HG02885 (cell line): ENCODE measurements around the gene RNF213.

ENCODE experiments used
- ATAC-seq: cut with Tn5 transposase; IDR thresholded peaks from one replicate; pipeline ENCODE4 v1.9.1; 2021; ENCODE audit warnings: mild to moderate bottlenecking; ENCODE audit not compliant: unreplicated experiment, poor library complexity

RNF213 gene

DNA sequence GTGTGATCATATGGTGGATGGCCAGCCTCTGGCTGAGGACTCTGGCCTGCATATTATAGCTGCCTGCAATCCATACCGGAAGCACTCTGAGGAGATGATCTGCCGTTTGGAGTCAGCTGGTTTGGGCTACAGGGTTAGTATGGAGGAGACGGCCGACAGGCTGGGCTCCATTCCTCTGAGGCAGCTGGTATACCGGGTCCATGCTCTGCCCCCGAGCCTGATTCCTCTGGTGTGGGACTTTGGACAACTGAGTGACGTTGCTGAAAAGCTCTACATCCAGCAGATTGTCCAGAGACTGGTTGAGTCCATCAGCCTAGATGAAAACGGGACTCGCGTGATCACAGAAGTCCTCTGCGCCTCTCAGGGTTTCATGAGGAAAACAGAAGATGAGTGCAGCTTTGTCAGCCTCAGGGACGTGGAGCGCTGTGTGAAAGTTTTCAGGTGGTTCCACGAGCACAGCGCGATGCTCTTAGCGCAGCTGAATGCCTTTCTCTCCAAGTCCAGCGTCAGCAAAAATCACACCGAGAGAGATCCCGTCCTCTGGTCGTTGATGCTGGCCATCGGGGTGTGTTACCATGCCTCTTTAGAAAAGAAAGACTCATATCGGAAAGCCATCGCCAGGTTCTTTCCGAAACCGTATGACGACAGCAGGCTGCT is 85.3 kb downstream of the RNF213 start:
- no peak for ATAC-seq

DNA sequence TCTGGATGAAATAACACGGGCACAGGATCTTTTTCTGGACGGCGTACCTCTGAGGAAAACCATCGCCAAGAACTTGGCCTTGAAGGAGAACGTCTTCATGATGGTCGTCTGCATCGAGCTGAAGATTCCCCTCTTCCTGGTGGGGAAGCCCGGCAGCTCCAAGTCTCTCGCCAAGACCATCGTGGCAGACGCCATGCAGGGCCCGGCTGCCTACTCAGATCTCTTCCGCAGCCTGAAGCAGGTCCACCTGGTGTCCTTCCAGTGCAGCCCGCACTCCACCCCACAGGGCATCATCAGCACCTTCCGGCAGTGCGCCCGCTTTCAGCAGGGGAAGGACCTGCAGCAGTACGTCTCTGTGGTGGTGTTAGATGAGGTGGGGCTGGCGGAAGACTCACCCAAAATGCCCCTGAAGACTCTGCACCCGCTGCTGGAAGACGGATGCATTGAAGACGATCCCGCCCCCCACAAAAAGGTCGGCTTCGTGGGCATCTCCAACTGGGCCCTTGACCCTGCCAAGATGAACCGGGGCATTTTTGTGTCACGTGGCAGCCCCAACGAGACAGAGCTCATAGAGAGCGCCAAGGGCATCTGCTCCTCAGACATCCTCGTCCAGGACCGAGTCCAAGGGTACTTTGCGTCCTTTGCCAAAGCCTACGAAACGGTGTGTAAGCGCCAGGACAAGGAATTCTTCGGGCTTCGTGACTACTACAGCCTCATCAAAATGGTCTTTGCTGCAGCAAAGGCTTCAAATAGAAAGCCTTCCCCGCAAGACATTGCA is 86.0 kb downstream of the RNF213 start:
- ATAC-seq, result no peak

GRCh38 chr17:80347536-80347935 is 86.9 kb downstream of the RNF213 start:
- no peak for ATAC-seq

DNA sequence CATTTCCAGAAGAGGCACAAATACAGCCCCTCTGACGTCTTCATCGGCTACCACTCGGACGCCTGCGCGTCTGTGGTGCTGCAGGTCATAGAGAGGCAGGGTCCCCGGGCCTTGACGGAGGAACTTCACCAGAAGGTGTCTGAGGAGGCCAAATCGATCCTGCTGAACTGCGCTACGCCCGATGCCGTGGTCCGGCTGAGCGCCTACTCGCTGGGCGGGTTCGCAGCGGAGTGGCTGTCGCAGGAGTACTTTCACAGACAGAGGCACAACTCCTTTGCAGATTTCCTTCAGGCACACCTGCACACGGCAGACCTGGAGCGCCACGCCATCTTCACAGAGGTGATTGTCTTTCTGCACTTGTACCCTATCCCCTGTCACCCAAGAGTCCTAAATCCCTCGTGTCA is 87.3 kb downstream of the RNF213 start:
- ATAC-seq, result no peak

DNA sequence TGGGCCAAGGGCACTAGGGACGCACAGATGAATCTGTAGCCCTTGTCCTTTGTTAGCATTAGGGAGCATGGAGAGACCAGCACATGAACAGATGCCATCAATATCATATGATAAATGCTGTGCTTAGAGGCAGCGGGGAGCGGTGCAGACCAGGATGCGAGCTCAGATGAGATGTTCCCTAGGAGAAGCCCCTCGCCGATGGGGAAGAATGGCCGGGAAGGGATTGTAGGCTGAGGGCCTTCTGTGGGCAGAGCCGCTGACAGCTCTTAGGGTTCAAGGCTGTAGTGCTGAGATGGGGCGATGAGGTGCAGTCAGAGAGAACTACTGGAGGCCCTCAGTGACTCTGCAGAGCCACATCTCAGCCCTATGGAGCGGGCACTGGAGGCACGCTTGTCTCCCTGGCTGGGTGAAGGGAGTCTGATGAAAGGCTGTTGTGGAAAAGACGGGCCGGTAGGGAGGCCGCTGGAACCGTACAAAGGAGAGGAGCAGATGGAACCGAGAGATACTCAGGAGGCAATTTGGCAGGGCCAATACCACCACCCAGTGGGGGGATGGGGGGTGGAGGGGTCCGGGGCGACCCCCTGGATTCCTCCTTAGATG is 88.0 kb downstream of the RNF213 start:
- no peak for ATAC-seq

GRCh38 chr17:80349151-80349651 is 88.5 kb downstream of the RNF213 start:
- ATAC-seq, result no peak

DNA sequence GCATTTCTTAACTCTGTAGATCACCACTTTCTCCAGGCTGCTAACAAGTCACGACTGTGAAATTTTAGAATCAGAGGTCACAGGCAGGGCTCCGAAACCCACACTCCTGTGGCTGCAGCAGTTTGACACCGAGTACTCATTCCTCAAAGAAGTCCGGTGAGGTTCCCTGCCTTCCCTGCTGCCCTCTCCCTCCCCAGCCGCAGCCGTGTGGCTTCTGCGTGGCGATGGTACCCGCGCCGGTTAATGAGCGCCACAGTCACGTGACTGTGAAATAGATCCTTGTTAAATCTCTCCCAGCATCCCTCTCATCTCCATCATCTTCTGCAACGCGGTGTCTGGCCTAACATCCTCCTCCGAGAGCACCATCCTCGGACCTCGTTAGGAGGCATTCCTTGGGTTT is 89.1 kb downstream of the RNF213 start:
- ATAC-seq, result no peak

DNA sequence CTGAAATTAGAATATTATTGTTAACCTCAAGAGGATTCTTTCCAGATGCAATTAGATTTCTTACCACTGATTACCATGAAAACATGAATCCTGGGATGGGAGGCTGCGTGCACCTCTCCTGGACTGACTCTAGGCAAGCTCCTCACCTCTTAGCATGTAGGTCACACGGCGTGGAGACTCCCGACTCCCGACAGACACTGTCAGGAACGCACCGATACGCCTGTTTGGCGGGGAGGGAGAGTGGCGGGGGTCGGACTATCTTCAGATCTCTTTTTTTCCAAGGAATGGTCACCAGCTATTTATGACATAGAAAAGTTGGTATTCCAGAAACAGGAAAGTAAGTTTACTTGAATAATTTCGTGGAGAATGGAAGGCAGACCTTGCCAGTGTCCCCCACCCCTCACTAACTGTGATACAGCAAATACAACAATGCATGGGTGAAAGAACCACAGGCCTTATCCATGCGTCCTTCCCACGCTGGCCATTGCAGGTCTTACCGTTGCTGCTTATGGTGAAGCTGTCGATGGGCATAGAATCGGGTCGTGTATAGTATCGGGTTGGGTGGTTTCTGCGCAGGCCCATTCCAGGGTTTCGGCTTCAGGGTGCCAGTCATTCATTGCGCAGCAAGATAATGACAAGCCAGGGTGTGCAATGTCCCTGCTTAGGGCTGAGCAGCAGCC is 91.7 kb downstream of the RNF213 start:
- ATAC-seq, result no peak

- ATAC-seq, result no peak
Measured at GRCh38 chr17:80352991-80353665, 92.5 kb downstream of the RNF213 start.

GRCh38 chr17:80353718-80354275 is 93.1 kb downstream of the RNF213 start:
- ATAC-seq, result no peak

DNA sequence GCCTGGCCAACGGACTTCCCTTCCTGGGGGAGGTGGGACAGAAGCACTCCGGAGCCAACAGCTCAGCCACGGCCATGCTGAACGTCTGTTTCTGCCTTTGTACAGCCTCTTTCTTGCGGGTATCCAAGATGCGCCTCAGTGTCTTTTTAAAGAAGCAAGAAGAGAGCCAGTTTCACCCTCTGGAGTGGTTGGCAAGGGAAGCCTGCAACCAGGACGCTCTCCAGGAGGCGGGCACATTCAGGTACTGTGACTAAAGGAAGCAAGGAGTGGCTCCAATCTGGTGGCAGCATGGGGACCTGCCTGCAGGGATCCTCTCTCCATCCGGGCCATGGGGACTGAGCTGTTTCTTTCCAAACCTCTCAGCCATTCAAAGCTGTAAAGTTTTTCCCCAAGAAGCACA is 93.7 kb downstream of the RNF213 start:
- ATAC-seq, result no peak

DNA sequence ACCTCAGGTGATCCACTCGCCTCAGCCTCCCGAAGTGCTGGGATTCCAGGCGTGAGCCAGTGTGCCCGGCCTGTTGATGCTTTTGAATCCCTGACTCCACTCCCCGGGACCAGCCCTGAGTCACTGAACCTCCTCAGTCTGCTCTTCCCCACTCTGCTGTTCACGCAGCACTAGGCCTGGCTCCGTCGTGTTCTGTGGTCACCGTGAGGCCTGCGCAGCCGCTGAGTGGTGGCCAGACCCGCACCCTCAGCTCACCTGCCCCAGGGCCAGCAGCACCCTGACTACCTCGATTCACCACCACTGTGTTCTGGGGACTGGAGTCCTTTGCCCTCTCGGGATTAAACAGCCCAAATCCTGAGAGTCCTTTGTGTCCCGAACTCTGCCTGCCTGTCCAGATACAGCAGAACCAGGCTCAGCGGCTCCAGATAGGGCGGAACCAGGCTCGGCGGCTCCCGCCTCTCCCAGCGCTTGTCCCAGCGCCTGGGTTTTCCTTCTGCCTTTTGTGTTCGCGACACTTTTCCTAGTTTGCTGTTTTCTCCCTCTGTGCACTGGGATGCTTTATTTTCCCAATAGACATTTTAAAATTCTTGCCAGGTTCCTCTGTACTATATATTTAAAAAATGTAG is 95.7 kb downstream of the RNF213 start:
- ATAC-seq, result no peak

- ATAC-seq, result no peak
Measured at GRCh38 chr17:80358131-80358530, 97.5 kb downstream of the RNF213 start.

DNA sequence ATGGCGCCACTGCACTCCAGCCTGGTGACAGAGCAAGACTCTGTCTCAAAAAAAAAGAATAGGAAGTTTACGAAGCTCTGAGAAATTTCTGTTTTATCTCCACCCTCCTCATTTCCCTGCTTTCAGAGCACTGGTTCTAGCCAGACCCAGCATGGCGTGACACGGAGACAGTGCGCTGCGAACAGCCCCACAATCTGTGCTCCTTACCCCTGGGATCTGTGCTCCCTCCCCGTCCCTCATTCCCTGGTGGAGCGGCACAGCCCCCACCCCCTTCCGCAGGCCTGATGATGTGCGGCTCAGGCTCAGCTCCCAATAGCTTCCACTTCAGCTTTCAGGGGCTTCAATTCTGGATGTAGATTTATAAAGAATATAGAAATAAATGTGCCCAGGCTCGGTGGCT is 98.2 kb downstream of the RNF213 start:
- no peak for ATAC-seq

DNA sequence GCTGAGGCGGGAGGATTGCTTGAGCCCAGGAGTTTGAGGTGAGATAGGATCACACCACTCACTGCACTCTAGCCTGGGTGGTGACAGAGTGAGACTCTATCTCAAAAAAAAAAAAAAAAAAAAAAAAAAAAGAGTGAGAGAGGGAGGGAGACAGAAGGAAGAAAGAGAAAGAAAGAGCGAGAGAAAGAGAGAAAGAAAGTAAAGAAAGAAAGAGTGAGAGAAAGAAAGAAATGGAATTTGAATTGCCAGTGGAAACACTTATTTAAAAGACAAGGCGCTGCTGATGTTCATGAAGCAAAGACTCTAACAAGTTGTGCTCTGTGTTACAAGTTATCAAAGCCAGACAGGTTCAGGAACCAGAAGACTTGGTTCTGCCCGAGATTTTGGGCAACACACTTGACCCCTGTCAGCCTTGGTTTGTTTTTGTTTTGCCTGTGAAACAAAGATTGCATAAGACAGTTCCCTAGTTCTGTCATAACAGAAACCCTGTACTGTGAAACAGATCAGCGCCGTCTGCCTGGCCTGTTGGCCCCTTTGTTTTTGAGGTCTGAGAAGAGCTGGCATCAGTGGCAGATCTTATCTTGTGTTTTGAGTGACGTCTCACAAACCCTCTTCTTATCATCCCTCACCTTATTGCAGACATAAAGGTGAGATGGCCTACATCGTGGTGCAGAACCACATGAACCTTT is 98.9 kb downstream of the RNF213 start:
- no peak for ATAC-seq

DNA sequence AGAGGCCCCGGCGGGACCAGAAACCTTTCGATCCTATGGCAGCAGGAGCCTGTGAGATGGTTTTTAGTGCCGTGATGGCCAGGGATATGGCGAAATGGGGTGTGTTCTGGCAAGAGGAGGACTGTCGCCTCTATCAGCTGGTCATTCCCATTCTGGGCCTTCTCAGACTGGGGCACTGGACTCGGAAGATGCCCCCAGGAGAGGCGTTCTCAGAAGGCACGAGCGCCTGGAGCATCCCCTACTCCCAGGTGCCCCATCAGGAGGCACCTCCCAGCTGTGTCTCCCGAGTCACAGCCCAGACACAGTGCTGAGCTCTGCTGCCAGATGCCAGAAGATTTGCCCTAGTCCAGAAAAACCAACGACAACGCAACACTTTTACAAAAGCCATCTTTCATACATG is 99.7 kb downstream of the RNF213 start:
- no peak for ATAC-seq

GRCh38 chr17:80361495-80362220 is 101.0 kb downstream of the RNF213 start:
- no peak for ATAC-seq

- no peak for ATAC-seq
Measured at GRCh38 chr17:80362428-80363119, 101.9 kb downstream of the RNF213 start.
